Fibroblast of skin of left quadriceps (primary cell): Measurements from ENCODE around the gene PHLPP2.

Experiments used
- DNase-seq, 2 experiments: peaks; one replicate each; pipeline ENCODE4 v3.0.0-alpha.2; 2013; ENCODE audit warnings: low read depth in 2 of 2

Gene PHLPP2

GRCh38 chr16:71671165-71671564 is 53.3 kb downstream of the PHLPP2 start:
- DNase-seq: no peak

DNA sequence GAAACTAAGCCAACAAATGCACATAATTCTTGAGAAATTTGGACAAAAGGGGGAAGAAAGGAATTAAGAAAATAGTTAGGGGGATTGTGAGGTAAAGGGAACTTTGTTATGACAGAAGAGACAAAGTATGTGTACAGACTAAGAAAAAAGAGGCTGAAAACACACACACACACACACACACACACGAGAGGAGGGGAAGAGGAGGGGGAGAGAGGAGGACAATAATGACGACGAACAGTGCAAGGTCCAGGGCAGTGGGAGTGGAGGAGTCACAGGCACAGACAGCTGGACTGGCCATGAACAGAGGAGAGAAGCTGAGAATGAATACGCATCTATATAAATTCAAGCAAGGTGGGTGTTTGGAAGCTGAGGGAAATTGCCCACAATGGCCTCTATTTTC is 54.0 kb downstream of the PHLPP2 start:
- DNase-seq: no peak

- DNase-seq: no peak
Measured at GRCh38 chr16:71669926-71670536, 54.5 kb downstream of the PHLPP2 start.

- no peak for DNase-seq
Measured at GRCh38 chr16:71666928-71667707, 57.4 kb downstream of the PHLPP2 start.

DNA sequence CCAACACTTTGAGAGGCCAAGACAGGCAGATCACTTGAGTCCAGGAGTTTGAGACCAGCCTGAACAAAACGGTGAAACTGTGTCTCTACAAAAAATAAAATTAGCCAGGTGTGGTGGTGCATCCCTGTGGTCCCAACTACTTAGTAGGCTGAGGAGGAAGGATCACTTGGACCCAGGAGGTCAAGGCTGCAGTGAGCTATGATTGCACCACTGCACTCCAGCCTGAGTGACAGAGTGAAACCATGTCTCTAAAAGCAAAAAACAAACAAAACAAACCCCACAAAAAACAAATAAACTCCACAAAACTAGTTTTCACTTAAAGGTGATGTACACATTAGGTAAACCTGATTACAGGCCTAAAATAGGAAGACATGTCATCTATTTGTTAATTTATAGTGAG is 58.2 kb downstream of the PHLPP2 start:
- no peak for DNase-seq

DNA sequence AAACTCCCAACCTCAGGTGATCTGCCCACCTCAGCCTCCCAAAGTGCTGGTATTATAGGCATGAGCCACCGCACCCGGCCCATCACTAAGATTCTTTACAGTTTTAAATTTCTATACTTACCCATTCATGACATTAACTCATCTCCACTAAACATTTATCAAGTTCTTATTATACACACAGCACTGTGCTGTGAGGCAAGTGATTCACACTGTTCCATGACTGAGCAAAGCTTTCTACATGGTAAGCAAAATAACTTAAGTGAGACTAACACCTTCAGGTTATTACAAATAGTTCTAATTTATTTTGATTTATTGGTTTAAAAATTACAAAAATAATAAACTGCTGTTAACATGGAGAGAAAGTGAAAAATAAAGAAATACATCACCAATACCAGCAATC is 65.0 kb downstream of the PHLPP2 start:
- no peak for DNase-seq

- no peak for DNase-seq
Measured at GRCh38 chr16:71658771-71659170, 65.7 kb downstream of the PHLPP2 start.

DNA sequence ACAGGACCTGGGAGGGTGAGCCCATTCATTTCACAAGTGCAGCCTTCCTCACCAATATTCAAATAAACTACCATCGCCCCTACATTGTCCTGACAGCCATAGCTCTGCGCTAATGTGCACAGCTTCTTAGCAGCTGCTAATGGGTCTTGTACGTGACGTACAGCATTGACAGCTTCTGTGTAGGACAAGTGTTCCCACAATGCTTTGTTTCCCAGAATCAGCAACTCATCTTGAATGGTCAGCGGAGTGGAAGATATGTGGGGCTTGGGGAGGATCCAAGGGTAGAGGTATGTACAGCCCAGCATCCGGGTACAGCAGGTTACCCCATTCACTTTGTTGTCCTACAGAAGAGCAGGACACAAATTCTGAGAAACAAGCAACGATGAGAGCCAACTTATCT is 74.8 kb downstream of the PHLPP2 start:
- no peak for DNase-seq

DNA sequence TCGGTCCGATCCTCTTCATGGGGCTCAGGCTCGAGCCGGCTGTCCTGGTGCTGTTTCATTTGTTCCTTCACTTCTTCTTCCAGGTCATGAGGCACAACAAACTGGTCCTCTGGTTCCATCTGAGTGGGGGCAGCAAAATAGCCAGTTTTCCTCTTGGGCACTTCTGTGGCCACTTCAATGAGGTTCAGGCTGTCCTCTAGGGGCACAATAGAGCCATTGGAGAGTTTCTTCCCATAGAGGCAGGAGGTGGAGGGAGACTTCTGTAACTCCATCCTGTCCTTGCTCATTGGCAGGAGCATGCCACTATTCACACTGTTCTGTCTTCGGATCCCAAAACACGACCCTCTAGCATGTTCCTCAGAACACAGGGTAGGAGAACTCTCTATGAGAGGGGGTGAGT is 75.6 kb downstream of the PHLPP2 start:
- no peak for DNase-seq

GRCh38 chr16:71648162-71648561 is 76.3 kb downstream of the PHLPP2 start:
- DNase-seq: no peak

DNA sequence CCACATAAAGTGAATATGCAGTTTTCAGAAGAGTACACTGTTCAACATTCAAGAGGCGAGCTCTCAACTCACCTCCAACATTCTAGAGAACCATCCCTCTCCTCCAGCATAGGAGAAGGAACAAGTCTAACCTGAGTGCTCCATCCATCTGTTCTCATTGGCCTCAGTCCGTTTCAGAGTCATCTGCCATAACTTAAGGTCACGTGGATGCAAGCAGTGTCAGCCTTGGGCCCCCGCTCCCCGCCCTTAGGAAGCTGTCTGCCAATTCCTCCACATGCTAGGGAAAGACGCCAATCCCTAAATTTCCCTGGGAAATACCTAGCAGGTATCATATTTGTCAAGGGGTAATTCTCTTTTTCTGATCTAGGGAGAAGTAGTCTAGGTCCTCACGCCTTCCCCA is 77.1 kb downstream of the PHLPP2 start:
- DNase-seq: no peak

- DNase-seq: no peak
Measured at GRCh38 chr16:71645450-71645849, 79.1 kb downstream of the PHLPP2 start.

- DNase-seq: peak; percentile 63 to 68
Measured at GRCh38 chr16:71637398-71637797, 87.1 kb downstream of the PHLPP2 start.

- no peak for DNase-seq
Measured at GRCh38 chr16:71635632-71636031, 88.9 kb downstream of the PHLPP2 start.

DNA sequence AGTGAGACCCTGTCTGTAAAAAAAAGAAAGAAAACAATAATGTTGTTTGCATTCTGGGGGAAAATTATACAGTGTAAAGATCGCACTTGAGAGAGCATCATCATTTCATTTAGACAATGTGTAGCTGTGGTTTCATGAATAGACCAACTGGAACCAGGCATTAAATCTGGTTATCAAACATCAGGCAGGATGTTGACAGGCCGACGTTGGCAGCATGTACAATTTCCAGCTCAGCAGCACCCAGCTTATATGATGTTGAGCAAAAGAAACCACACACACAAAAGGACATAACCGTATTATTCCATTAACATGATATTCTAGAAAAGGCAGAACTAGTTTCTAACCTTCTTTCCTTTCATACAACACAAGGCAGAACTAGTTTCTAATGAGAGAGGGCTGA is 92.7 kb downstream of the PHLPP2 start:
- DNase-seq: no peak

- no peak for DNase-seq
Measured at GRCh38 chr16:71630808-71631207, 93.7 kb downstream of the PHLPP2 start.

DNA sequence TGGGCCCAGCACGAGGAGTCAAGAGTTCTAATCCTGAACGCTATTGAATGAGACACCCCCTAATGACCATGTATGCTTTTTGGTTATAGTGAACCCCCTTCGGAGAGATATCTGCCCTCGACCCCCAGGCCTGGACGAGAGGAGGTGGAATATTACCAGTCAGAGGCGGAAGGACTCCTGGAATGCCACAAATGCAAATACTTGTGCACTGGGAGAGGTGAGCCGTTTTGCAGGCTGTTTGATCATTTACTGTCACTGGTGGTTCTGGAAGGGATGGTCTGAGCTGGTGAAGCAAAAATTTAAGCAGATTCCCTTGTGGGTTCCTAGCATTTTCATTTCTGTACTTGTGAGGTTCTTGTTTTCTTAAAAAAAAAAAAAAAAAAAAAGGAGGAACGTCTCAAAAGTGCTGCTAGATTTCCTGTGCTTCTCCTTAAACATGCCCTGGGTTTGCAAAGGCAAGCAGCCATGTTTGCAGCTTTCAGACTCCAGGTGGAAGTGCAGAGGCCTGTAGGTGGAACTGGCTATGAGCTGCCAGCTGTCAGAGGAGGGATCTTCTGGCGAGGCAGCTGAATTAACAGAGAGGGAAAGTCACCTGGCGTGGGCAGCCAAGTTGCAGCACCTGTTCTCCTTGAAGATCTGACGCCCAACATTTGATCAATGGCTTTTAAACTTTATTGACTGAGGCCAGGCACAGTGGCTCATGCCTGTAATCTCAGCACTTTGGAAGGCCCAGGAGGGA is 95.1 kb downstream of the PHLPP2 start:
- DNase-seq: no peak

DNA sequence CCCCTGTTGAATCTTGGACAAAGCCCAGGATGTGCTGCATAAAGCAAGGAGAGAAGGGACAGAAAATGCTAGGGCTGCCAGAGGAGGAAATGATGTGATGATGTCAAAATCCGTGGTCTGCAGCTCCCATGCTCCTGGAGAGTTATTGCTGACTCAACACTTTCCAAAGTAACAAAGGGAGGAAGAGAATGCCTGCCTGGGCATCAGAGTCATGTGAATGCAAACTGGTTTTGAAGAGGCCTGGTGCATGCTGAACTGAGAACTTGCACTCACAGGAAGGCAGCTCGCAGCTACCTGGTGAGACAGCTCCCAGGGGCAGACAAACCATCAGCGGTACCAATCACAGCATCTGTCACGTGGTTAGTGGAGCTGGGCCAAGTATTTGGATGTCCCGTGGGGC is 95.7 kb downstream of the PHLPP2 start:
- peak in 1 of 2 experiments; percentile 15 for DNase-seq

DNA sequence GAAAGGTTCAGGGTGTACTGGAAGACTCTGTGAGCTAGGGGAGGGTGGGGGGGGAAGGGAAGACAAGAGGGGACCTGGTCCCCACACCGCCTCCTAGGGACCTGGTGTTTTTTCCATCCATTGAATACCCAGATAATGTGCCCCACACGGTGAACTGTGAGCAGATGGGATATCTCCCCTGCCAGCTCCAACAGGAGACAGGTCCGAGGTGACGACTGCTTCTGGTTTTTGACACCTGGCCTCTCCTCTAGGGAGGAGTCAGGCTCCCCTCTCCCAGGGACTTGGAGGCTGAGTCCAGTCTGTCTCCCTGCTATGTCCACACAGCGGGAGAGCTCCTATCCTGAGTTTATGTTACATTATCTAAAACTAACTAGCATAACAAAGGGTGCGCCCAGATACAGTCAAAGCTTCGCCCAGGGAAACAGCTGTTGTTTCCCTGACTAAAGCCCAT is 96.7 kb downstream of the PHLPP2 start:
- DNase-seq: no peak

DNA sequence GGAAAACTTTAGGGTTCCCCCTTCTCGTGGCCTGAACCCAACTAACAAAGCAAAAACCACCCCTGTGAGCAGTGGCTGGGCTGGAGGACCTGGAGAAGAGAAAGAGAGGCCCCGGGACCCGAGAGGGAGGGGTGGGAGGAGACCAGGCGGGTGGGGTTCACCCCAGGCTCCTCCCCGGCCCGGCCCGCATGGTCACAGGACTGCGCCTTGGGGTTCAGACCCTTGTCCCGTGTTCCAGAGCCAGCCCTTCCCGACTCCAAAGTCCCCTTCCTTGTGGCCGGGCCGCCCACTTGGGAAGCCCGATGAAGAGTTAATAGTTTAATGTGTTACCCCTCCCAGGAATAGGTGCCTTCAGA is 97.7 kb downstream of the PHLPP2 start:
- no peak for DNase-seq

DNA sequence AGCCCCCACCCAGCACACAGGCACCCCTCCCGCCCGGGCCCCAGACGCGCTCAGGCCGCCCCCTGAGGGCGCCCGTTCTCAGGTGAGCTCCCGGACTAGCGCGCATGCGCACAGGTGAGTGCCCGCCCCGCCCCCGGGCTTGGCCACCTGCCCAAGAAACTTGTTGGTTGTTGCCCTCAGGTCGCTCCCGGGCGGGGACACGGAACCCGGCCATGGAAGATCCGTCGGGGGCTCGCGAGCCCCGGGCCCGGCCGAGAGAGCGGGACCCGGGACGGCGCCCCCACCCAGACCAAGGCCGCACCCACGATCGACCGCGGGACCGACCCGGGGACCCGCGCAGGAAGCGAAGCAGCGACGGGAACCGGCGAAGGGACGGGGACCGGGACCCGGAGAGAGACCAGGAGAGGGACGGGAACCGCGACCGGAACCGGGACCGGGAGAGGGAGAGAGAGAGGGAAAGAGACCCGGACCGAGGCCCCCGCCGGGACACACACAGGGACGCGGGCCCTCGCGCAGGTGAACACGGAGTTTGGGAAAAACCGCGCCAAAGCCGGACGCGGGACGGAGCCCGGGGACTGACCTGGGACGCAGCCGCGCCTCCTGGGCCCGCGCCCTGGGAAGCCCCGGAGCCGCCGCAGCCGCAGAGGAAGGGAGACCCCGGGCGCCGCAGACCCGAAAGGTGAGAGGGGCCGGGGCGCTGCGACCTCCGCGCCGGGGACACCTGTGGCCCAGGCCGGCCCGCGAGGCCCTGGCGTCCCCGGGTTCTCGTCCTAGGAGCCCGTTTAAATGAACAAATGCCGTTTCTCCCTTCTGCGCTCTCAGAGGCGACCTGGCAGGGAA is 98.3 kb downstream of the PHLPP2 start, which contains the start of gene MARVELD3:
TSS of gene MARVELD3 (plus strand) at position 167 of the 840 bp plus-strand sequence. CDS start at position 213, 46 bp downstream.
- DNase-seq: no peak
